Colonic mucosa (tissue), 4 donors: ENCODE measurements around the gene LHFPL3. TPM values are rescaled to one million over a fixed set of nuclear protein-coding genes. Genes with fewer than 3 reads are reported as not detected.

Experiments
- DNase-seq: peaks from one replicate; pipeline ENCODE4 v3.0.0-alpha.2; 2020
- H3K27ac ChIP-seq: fragments of 200-600 bp; one replicate; pipeline ENCODE4 v1.8.0; 2021
- H3K27me3 ChIP-seq: fragments of 200-600 bp; one replicate; pipeline ENCODE4 v1.8.0; 2021
- H3K36me3 ChIP-seq: fragments of 200-600 bp; one replicate; pipeline ENCODE4 v1.8.0; 2021
- H3K4me1 ChIP-seq: fragments of 200-600 bp; one replicate; pipeline ENCODE4 v1.8.0; 2021; ENCODE audit warnings: mild to moderate bottlenecking
- H3K4me3 ChIP-seq: fragments of 200-600 bp; one replicate; pipeline ENCODE4 v1.8.0; 2021
- H3K9ac ChIP-seq, 2 donors: one replicate each; pipeline ENCODE4 v1.7.0; 2013; ENCODE audit warnings: control low read depth in 2 of 2, low read depth in 2 of 2, low read length in 2 of 2
- H3K9me3 ChIP-seq: fragments of 200-600 bp; one replicate; pipeline ENCODE4 v1.8.0; 2021
- CTCF ChIP-seq: fragments of 200-600 bp; IDR thresholded peaks from one replicate; pipeline ENCODE4 v1.8.0; 2022; ENCODE audit warnings: antibody characterized with exemption, mild to moderate bottlenecking
- intact Hi-C: fragments of 100-400 bp; cut with DNase I; formaldehyde crosslinking; loops from one replicate; pipeline ENCODE4 v1.14.1; 2022
- total RNA-seq, 2 donors: library from RNA; stranded (reverse); fragmentation: NEBNext Ultra II Directional in 1 of 2; extraction: Animal tissue kit (Norgen Biotek cat#: 25700) in 1 of 2; gene quantifications; one replicate each; pipeline ENCODE4 v1.2.1, GENCODE V29; 2021
- donor health status: healthy.
- donor health status: DM: no; HTN: no; CAD: no.
- donor health status: DM: no; HTN: no; CAD: no.

The LHFPL3 gene
- total RNA-seq, 2 donors from 2014 or later, result 0.12 to 0.27 TPM

DNA sequence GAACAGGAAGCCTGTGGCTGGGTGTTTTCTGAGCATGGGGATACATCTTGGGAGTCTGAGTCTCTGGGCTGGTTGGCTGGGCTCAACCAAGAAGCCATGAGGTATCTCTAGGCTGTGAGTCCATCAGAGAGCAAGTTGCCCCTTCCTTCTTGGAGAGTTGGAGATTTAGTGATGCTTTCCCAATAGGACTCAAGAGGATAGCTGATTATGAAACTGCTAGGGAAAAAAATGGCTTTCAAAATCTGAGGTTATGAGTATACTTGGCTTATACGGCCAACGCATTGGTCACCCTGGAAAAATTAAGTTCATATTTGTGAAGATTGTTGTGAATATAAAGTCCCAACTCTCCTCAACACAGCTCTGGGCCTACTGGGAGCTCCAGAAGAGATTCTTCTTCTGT, 522.9 kb downstream of the LHFPL3 start:
- TF ChIP-seq CTCF, result no peak
- no peaks in the 10 kb centered on the region for H3K27me3 ChIP-seq
- H3K4me3 ChIP-seq, result no peak overlapping the region
- no peaks in the 10 kb centered on the region for H3K36me3 ChIP-seq
- H3K27ac ChIP-seq, result no peak overlapping the region
- H3K9me3 ChIP-seq, result no peaks in the 10 kb centered on the region
- no peak overlapping the region for H3K9ac ChIP-seq
- no peaks in the 10 kb centered on the region for H3K4me1 ChIP-seq
- DNase-seq, result no peak
- intact Hi-C loops, result no loop called here

DNA sequence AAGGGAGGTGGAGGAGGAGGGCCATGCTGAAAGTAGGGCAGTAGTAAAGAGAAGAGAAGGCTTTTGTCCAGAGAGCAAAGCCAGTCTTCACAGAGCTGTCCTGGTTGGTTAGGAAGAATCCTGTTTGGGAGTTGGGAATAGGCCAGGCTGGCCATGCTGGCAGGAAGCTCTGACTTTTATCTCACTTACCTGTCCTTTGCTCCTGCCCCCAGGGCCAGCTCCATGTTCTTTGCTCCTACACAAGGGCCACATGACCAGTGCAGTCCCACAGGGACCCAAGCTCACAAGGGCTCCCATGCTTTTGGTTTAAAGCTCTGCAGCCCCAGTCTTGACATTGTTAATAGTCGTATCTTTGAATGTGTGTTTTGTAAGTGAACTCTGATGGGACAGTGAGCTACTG, 524.0 kb downstream of the LHFPL3 start:
- Histone ChIP-seq H3K4me1 (no peaks in the 10 kb centered on the region), H3K9me3 (no peaks in the 10 kb centered on the region), H3K27ac (no peak overlapping the region), H3K4me3 (no peak overlapping the region), H3K9ac (no peak overlapping the region), H3K27me3 (no peaks in the 10 kb centered on the region), H3K36me3 (no peaks in the 10 kb centered on the region)
- DNase-seq, result no peak
- TF ChIP-seq CTCF, result no peak
- intact Hi-C loops, result no loop called here

GRCh38 chr7:104855861-104856260, 527.5 kb downstream of the LHFPL3 start:
- H3K9me3 ChIP-seq, result no peaks in the 10 kb centered on the region
- no peak for TF ChIP-seq CTCF
- DNase-seq, result no peak
- no peak overlapping the region for H3K4me3 ChIP-seq
- no peaks in the 10 kb centered on the region for H3K27me3 ChIP-seq
- H3K9ac ChIP-seq, result no peak overlapping the region
- H3K27ac ChIP-seq, result no peak overlapping the region
- no peaks in the 10 kb centered on the region for H3K36me3 ChIP-seq
- H3K4me1 ChIP-seq, result no peaks in the 10 kb centered on the region
- intact Hi-C loops, result no loop called here

DNA sequence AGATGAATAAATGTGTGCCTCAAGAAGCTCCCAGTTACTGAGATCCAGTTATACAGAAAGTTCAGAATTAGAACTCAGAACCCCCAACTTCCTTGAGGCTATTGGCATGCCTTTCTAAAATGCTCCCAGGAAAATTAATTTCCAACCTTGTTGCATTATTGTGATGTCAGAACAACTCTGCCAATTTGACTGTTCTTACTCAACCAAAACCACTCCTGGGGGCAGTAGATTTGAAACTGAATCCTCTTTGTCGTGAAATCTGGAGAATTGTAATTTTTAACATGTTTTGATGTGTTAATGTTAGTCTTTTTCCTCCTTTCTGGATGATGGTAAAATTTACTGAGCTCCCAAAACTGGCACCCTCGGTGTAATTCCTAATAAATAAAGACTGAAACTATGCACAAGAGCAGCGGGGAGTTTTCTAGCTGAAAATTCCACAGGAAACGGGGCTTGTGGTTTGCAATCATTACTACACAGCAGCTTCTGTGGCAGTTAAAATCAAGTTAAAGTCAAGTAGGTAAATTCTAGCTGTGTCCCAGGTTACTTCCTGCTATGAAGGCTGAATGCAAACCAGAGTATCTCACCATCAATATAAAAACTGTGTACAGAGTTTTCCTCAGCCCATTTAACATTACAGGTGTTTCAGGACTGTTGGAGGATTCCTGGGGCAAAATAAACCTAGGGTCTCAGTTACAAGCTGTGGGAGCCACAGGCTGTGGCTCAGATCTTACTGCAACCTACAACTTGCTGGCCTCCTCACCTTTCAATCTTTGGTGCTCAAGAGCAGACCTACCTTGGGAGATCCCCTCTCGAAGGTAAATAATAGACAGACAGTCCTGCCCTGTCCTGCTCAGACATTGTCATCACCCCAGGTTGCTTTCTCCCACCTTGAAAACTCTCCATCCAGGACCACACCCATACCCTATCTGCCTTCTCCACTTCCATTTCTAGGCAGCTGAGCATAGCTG, 529.3 kb downstream of the LHFPL3 start:
- no peak overlapping the region for H3K9ac ChIP-seq
- TF ChIP-seq CTCF, result no peak
- H3K27me3 ChIP-seq, result no peaks in the 10 kb centered on the region
- no peaks in the 10 kb centered on the region for H3K36me3 ChIP-seq
- no peaks in the 10 kb centered on the region for H3K4me1 ChIP-seq
- intact Hi-C loops, result no loop called here
- no peak overlapping the region for H3K27ac ChIP-seq
- no peak for DNase-seq
- H3K9me3 ChIP-seq, result no peaks in the 10 kb centered on the region
- no peak overlapping the region for H3K4me3 ChIP-seq

DNA sequence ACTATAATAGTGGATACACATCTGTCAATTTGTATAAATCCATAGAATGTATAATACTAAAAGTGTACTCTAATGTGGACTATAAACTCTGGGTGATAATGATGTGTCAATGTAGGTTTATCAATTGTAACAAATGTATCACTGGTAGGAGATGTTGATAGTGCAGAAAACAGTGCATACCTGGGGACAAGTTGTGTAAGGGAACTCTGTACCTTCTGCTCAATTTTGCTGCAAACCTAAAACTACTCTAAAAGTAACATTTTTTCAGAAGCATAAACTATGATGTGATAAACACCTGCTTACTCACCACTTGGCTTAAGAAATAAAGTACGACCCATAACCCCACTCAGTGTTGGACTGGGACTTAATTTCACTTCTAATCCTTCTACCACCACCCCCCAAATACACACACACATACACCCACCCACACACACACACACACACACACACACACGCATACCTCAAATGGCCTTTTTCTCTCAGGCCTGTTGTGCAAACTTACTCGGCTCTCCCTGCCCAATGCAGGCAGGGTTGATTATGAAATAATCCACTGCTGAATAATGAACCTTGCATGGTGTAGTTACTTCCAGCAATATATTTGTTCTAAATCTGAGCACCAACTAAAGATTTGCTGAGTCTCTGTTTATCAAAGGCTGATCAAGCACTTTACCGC, 531.5 kb downstream of the LHFPL3 start:
- no peaks in the 10 kb centered on the region for H3K4me1 ChIP-seq
- intact Hi-C loops, result no loop called here
- H3K27ac ChIP-seq, result no peak overlapping the region
- no peaks in the 10 kb centered on the region for H3K36me3 ChIP-seq
- H3K4me3 ChIP-seq, result no peak overlapping the region
- no peak for TF ChIP-seq CTCF
- H3K9me3 ChIP-seq, result no peaks in the 10 kb centered on the region
- no peak for DNase-seq
- H3K9ac ChIP-seq, result no peak overlapping the region
- no peaks in the 10 kb centered on the region for H3K27me3 ChIP-seq
